Lower leg skin (tissue), 4 donors: ENCODE results near the gene CELA2B. TPM values are rescaled to one million over a fixed set of nuclear protein-coding genes. Genes with fewer than 3 reads are reported as not detected.
A peak's percentile ranks its signal among the peaks of the same experiment; 100 is the strongest.
"Not testable (repeated sequence)": the region's sequence is repeated elsewhere in the genome, so short reads cannot be mapped to it uniquely, and the experiment has no call there.

Source experiments
- DNase-seq, 2 donors: peaks; one replicate each; pipeline ENCODE4 v3.0.0-alpha.2; 2019; ENCODE audit warnings: low spot score in 2 of 2
- H3K4me3 ChIP-seq: fragments of 200-600 bp; sonication (generic); 2 replicates; pipeline ENCODE4 v1.5.1; 2017; ENCODE audit warnings: mild to moderate bottlenecking, low read depth; ENCODE audit not compliant: poor library complexity, severe bottlenecking
- POLR2A ChIP-seq, 2 donors: fragments of 450-650 bp; IDR thresholded peaks; one replicate each; pipeline ENCODE4 v1.6.1; 2016 to 2017; ENCODE audit warnings: antibody characterized with exemption in 2 of 2, mild to moderate bottlenecking in 1 of 2, moderate library complexity in 1 of 2
- WGBS, 2 donors: methylation state at CpG; one replicate each; pipeline ENCODE4 v1.1.5; 2018; 5-methylcytosine and 5-hydroxymethylcytosine counted together
- intact Hi-C: fragments of 100-400 bp; cut with DNase I; formaldehyde crosslinking; loops from one replicate; pipeline ENCODE4 v1.15.0; 2023; ENCODE audit warnings: low total_unique reads
- total RNA-seq, 4 donors: library from RNA; depleted of rRNA; stranded (reverse); fragments of >200 nt; gene quantifications; one replicate each; pipeline ENCODE4 v1.1.0, GENCODE V29; 2016
- TF ChIP-seq, protein P1 (sequence below), 3 donors: fragments of 450-650 bp; IDR thresholded peaks; one replicate each; pipeline ENCODE4 v1.5.1; 2016; ENCODE audit warnings: antibody characterized with exemption in 3 of 3, mild to moderate bottlenecking in 3 of 3, moderate library complexity in 2 of 3

CELA2B gene
- total RNA-seq, 4 donors from 2014 or later = 0.49 TPM; not detected in 3

DNA sequence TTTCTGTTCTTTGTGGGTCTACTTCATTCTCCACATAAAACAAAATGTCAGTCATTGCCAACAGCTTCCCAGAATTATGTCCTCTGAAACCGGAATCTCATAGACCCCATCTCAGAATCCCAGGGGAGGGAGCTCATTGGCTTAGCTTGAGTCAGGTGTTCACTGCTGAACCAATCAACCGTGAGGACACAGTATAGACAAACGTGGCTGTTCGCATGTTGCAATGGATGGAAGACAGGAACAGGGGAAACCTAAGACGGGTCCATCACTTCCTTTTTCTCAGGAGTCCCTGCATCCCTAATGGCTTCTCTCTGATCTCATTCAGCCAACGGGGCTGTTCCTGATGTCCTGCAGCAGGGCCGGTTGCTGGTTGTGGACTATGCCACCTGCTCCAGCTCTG, 10.2 kb upstream of the CELA2B start:
- intact Hi-C loops = no loop called here
- DNase-seq = no peak
- WGBS, 2 donors = 78 to 81% methylated on average over 7 of the region's 7 CpGs
- TF ChIP-seq POLR2A (IDR thresholded peaks at IDR 0.05) = no peak
- TF ChIP-seq, protein P1, sequence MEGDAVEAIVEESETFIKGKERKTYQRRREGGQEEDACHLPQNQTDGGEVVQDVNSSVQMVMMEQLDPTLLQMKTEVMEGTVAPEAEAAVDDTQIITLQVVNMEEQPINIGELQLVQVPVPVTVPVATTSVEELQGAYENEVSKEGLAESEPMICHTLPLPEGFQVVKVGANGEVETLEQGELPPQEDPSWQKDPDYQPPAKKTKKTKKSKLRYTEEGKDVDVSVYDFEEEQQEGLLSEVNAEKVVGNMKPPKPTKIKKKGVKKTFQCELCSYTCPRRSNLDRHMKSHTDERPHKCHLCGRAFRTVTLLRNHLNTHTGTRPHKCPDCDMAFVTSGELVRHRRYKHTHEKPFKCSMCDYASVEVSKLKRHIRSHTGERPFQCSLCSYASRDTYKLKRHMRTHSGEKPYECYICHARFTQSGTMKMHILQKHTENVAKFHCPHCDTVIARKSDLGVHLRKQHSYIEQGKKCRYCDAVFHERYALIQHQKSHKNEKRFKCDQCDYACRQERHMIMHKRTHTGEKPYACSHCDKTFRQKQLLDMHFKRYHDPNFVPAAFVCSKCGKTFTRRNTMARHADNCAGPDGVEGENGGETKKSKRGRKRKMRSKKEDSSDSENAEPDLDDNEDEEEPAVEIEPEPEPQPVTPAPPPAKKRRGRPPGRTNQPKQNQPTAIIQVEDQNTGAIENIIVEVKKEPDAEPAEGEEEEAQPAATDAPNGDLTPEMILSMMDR (IDR thresholded peaks at IDR 0.05) = no peak
- no peak overlapping the region for H3K4me3 ChIP-seq

DNA sequence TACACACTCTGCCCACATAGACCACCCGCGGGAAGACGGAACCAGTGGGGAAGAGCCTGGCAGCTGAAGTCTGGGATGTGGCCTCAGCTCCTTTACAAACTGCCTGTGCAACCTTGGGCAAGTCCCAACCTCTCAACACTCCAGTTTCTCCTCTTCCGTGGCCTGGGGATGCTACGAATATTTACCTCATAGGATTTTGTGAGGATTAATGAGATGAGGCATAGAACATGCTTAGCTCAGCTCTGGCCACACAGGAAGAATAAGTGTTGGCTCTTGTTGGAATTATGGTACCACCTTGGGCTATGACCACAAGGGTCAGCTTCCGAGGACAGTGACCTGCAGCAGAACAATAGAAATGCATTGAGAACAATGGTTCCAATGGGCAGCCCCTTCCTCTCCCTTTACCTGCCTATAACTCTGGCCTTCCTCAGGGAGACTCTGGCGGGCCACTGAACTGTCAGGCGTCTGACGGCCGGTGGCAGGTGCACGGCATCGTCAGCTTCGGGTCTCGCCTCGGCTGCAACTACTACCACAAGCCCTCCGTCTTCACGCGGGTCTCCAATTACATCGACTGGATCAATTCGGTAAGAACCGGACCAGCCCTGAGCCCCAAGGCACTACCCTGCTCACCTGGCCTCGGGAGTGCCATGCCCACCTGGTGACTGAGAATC, 8.8 kb upstream of the CELA2B start:
- intact Hi-C loops, H3K4me3 ChIP-seq: not testable (repeated sequence)
- WGBS, 2 donors = 85 to 89% methylated on average over 20 to 22 of the region's 22 CpGs

DNA sequence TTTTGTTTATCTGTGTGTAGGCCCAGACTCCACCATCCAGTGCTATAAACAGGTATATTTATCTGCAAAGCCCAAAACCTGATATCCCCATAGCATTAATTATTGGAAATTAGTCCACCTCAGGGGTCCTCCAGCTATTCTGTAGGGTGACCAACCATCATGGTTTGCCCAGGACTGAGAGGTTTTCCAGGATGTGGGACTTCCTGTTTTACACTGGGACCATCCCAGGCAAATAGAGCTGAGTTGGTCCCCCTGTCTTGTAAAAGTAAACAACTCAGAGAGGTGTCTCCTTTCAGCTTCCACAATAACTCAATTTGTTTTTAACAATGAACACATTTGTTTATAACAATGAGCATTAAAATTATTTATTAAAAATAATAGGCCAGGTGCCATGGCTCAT, 7.8 kb upstream of the CELA2B start:
- intact Hi-C loops = no loop called here
- TF ChIP-seq, protein P1 (IDR thresholded peaks at IDR 0.05) = no peak
- no peak for TF ChIP-seq POLR2A (IDR thresholded peaks at IDR 0.05)
- no peak for DNase-seq
- no peak overlapping the region for H3K4me3 ChIP-seq

More for the DNA sequence above, 8.8 kb upstream of the CELA2B start:
- DNase-seq = not testable (repeated sequence)

DNA sequence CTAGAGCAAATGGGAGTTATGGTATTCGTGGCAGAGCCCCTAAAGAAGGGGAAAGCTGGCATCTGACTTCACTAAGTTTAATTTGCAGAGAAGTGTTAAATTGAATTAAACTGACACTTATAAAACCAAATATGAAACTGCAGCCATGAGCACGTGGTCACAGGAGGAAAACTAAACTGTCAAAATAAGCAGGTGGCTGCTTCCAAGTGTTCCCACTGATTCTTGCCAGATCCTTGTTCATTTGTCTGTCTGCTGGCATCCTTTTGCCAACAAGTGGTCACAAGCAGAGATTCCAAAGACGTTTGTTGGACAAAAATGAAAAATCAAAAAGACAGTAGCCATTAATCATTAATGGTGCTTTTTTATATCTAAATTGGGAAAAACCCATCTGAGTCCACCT, 6.5 kb upstream of the CELA2B start:
- intact Hi-C loops = no loop called here
- DNase-seq = no peak
- H3K4me3 ChIP-seq = no peak overlapping the region
- TF ChIP-seq POLR2A (IDR thresholded peaks at IDR 0.05) = no peak
- TF ChIP-seq, protein P1 (IDR thresholded peaks at IDR 0.05) = no peak
- 46 to 58% methylated on average over 3 of the region's 3 CpGs for WGBS, 2 donors

DNA sequence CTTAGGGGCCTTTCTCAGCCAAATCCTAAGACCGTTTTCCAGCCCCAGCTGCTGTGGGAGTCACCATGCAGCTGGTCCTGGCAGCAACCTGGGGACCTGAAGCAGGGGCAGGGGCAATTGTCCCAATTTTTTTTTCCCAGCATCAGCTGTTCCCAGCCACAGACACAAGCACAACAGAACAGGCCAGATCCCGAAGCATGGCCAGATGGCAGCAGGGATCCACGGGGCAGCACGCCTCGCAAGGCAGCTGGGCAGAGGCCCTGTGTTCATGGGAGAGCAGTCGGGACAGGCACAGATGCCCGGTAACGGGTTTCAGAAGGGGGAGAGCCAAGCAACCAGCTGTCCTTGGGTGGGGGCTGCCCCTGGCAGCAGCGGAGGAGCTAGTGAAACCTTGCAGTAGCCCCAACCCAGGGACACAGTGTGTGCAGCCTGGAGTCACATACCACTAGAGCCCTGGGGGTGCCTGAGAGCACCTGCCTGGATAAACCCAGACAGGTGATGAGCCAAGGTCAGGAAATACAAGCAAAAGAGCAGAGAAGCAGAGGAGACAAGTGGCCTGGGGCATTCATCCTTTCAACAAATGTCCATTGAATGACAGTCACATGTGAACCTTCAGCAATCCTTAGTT, 6.0 kb upstream of the CELA2B start:
- H3K4me3 ChIP-seq, intact Hi-C loops: not testable (repeated sequence)
- WGBS, 2 donors = 76 to 80% methylated on average over 9 of the region's 9 CpGs
- DNase-seq = peak in 1 of 2 donors; percentile 45

DNA sequence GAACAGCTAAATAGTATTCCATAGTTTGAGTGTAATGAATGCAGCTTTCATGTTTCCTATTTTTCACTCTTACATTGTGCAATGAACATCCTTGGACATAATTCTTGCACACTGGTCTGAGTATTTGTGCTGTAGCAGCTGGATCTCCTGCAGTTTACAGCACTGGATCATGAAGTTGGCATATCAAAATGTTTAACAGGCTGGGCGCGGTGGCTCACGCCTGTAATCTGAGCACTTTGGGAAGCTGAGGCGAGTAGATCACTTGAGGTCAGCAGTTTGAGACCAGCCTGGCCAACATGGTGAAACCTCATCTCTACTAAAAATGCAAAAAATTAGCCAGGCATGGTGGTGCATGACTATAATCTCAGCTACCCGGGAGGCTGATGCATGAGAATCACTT, 4.8 kb upstream of the CELA2B start:
- intact Hi-C loops, DNase-seq, H3K4me3 ChIP-seq: not testable (repeated sequence)
- WGBS, 2 donors = 89 to 97% methylated on average over 5 of the region's 5 CpGs

DNA sequence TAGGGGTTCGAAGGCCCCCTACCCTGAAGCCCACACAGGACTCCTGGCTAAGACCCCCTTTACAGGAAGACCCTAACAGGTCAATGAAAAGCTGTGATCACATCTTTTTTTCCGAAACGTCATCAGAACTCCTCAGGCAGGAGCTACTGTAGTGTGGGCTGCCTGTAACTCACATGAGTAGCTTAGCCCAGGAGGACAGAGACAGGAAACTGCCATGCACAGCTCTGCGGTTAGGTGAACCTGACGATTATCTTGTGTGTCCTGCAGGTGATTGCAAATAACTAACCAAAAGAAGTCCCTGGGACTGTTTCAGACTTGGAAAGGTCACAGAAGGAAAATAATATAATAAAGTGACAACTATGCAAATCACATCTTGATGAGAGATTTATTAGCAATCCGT, 4.2 kb upstream of the CELA2B start:
- intact Hi-C loops, H3K4me3 ChIP-seq, DNase-seq: not testable (repeated sequence)
- WGBS, 2 donors = 77 to 78% methylated on average over 6 of the region's 6 CpGs

DNA sequence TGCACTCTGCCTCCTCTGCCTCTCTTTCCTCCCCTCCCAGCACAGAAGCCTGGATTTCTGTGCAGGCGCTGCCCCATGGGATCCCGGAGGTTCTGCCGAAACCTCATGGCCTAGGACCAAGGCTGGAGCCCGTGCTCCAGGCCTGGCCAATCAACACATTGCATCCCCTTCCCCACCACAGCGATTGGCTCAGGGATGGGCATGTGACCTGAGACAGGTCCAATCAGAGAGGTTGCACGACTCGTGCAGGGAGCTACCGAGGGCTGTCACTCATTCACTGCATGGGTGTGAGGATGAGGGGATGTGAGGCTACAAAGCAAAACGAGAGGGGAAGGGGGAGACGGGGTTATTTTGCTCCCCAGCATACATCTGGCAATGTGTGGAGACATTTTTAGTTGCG, 3.3 kb upstream of the CELA2B start:
- intact Hi-C loops = no loop called here
- 76 to 79% methylated on average over 11 of the region's 11 CpGs for WGBS, 2 donors
- DNase-seq = no peak

More for the DNA sequence above, 3.3 kb upstream of the CELA2B start:
- no peak overlapping the region for H3K4me3 ChIP-seq
- TF ChIP-seq, protein P1 (IDR thresholded peaks at IDR 0.05) = no peak
- TF ChIP-seq POLR2A (IDR thresholded peaks at IDR 0.05) = no peak
